HUES64 (cell line): ENCODE data around the gene WWP2.
"Not testable (repeated sequence)": the region's sequence is repeated elsewhere in the genome, so short reads cannot be mapped to it uniquely, and the experiment has no call there.

Source experiments
- H3K27ac ChIP-seq: 2 replicates; pipeline ENCODE4 v1.7.0; 2013; ENCODE audit warnings: low read depth, low read length, inconsistent platforms
- H3K27me3 ChIP-seq: 2 replicates; pipeline ENCODE4 v1.6.1; 2013; ENCODE audit warnings: mild to moderate bottlenecking, low read length; ENCODE audit not compliant: insufficient read depth
- H3K36me3 ChIP-seq: 2 replicates; pipeline ENCODE4 v1.6.1; 2013; ENCODE audit warnings: mild to moderate bottlenecking, low read length; ENCODE audit not compliant: insufficient read depth
- H3K4me1 ChIP-seq: 2 replicates; pipeline ENCODE4 v1.6.1; 2013; ENCODE audit warnings: mild to moderate bottlenecking, low read length, moderate library complexity; ENCODE audit not compliant: insufficient read depth
- H3K4me3 ChIP-seq: 2 replicates; pipeline ENCODE4 v1.5.1; 2013; ENCODE audit warnings: mild to moderate bottlenecking, low read length, moderate library complexity
- H3K9ac ChIP-seq: 2 replicates; pipeline ENCODE4 v1.6.1; 2013; ENCODE audit warnings: mild to moderate bottlenecking, low read depth, low read length
- H3K9me3 ChIP-seq: 2 replicates; pipeline ENCODE4 v1.6.1; 2013; ENCODE audit warnings: low read depth, low read length; ENCODE audit not compliant: insufficient read depth
- WGBS: fragments of 150-250, 120-280 bp; methylation state at CpG from one replicate; pipeline ENCODE4 v1.1.7; 2013; ENCODE audit warnings: missing lambda C conversion rate; 5-methylcytosine and 5-hydroxymethylcytosine counted together

Gene WWP2

DNA sequence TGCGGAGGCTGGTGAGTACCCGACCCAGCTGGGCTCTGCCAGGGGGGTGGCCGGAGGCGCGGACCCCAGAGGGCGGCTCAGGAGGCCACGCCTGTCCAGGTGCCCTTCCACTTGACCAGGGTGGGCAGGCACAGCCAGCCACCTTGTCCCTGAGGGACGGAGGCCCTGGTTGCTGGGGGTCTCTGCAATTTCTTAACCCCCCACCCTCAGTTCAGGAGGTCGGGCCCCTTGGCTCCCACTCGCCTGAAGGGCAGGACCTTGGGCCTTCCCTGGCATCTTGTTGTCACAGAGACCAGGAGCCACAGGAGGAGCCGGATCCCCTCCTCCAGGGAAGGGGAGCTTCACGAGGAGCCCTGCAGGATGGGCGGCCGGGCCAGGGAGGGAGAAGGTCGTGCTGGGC, 190.0 kb downstream of the WWP2 start:
- 96% methylated on average over 4 of the region's 15 CpGs for WGBS
- not testable (repeated sequence) for H3K27me3 ChIP-seq

DNA sequence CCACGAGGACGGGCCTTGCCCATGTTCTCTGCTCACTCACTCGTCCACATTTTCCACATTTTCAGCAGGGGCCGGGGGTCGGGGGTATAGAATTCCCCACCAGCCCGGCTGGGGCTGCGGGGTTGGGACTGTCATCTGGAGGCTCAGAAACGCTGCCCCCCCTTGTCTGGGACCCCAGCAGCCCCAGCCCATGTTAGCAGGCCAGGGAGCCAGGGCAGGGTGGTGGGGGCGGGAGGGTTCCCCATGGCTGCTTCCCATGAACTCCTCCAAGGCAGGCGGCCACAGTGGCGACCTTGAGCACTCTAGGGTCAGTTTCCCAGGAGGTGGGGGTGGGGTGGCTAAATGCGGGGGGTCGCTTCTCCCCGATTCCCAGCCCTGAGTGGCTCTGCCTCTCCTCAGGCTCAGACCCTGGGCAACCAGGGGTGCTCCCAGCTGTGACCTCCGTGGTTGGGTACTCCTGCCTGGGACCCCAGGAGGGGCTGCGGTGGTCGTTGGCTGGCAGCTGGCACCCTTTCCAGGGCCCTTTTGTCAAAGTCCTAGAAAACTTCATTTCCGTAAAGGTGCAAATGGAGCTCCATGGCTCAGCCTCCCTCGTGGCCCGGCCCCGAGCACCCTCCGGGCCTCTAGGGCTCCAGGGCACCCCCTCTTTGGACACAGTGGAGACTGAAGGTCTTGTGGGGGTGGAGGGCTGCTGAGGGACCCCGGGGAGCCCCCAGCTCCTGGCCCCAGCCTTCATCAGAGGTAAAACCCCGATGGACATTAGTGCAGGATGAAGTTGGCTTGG, 190.6 kb downstream of the WWP2 start:
- H3K9me3 ChIP-seq, H3K36me3 ChIP-seq, H3K27me3 ChIP-seq, H3K4me3 ChIP-seq, H3K27ac ChIP-seq, H3K4me1 ChIP-seq, H3K9ac ChIP-seq: not testable (repeated sequence)
- WGBS = 88% methylated on average over 9 of the region's 24 CpGs

More for the DNA sequence above, 190.0 kb downstream of the WWP2 start:
- not testable (repeated sequence) for H3K4me3 ChIP-seq, H3K4me1 ChIP-seq, H3K9ac ChIP-seq, H3K36me3 ChIP-seq, H3K9me3 ChIP-seq, H3K27ac ChIP-seq

DNA sequence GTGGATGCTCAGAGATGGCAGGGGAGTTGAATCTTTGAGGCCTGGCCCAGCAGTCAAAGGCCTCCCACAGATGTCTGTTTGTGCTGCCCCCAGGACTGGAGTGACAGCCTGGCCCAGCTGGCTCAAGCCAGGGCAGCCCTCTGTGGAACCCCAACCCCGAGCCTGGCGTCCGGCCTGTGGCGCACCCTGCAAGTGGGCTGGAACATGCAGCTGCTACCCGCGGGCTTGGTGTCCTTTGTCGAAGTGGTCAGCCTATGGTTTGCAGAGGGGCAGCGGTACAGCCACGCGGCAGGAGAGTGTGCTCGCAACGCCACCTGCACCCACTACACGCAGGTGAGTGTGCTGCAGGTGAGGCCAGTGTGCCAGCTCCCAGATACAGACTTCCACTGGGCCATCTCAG, 192.1 kb downstream of the WWP2 start:
- not testable (repeated sequence) for H3K27me3 ChIP-seq, H3K36me3 ChIP-seq, H3K27ac ChIP-seq, H3K9me3 ChIP-seq, H3K9ac ChIP-seq, H3K4me1 ChIP-seq, H3K4me3 ChIP-seq
- 88% methylated on average over 11 of the region's 13 CpGs for WGBS

DNA sequence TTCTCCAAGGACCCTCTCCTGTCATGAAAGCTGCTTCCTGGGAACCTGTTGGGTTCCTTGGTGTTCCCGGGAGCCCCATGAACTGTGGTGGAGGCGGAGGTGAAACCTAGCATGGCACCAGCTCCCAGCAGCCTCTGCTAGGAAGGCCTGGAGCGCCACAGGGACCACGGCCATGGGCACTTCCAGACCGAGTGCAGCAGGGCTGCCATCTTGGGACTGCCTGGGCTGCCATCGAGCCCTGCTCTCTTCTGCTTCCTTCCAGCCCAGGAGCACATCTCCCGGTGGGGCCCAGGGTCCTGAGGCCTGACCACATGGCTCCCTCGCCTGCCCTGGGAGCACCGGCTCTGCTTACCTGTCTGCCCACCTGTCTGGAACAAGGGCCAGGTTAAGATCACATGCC, 201.2 kb downstream of the WWP2 start:
- not testable (repeated sequence) for H3K4me1 ChIP-seq, H3K27me3 ChIP-seq, H3K36me3 ChIP-seq, H3K4me3 ChIP-seq, H3K9me3 ChIP-seq, H3K9ac ChIP-seq, H3K27ac ChIP-seq
- 100% methylated on average over 1 of the region's 9 CpGs for WGBS

DNA sequence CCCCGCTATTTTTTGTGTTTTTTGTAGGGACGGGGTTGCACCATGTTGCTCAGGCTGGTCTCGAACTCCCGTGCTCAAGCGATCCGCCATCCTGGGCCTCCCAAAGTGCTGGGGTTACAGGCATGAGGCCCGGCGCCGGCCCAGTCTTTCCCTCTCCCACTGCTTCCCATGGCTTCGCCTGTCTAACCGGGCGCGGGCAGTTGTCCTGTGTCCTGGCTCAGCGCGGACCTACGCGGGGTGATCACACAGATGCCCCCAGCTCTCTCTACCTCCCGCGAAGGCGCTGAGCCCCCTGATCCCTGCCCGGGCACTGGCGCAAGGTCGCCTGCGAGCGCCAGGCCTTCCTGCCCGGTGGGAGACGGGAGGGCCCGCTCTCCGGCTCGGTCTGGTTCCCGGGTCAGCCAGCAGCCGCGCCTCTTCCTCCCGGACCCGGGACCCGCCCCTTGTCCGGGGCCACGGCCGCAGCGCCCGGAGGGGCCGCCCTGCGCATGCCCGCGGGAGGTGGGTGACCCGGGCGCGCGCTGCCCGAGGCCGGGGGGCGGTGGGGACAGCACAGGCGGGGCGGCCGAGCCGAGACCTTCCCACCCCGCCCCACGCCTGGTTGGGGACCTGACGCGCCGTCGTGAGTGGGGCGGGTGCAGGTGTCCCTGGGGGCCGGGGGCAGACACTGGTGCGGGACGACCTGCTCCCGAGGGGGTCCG, 203.0 kb downstream of the WWP2 start:
- H3K27ac ChIP-seq, H3K27me3 ChIP-seq, H3K36me3 ChIP-seq, H3K9ac ChIP-seq, H3K9me3 ChIP-seq, H3K4me1 ChIP-seq: not testable (repeated sequence)
- H3K4me3 ChIP-seq = peak overlapping the region; percentile 38
- 1% methylated on average over 13 of the region's 68 CpGs for WGBS

DNA sequence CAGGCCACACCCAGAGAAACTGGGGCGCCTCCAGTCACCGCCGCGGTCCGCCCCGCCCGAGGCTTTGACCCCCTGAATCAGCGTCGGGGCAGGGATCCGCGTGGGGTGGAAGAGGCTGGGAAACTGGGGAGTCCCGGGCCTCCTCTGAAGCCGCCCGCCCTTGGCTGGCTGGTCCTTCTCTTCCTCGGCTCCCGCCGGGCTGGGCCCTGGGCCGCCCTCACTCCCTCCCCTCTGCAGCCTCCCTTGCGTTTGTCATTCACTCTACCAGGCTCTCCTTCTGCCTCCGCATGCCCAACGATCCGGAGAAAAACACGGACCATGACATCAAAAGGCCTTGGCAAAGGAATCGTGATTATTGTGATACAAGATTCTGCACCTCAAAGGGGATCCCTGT, 203.5 kb downstream of the WWP2 start:
- H3K36me3 ChIP-seq, H3K9me3 ChIP-seq, H3K27me3 ChIP-seq, H3K9ac ChIP-seq, H3K27ac ChIP-seq, H3K4me1 ChIP-seq: not testable (repeated sequence)
- H3K4me3 ChIP-seq = peak overlapping the region; percentile 38
- WGBS = no CpG with 5 or more reads among the region's 24 CpGs

DNA sequence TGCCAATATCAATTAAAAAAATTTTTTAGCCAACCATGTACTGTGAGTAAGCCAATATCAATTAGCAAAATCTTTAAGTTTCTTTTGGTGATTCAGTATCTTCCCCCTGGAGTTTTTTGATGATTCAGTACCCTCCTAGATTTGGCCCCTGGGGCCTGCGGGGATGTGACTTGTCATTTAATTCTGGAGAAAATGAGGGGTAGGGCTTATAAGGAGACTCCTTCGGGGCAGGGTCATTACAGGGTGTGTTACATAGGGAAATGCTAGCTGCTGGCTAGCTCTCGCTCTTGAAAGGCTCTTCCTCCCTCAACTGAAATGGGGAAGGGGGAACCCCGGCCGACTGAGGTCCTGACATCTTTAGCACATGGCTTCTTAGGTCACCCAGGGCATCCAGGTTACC, 205.6 kb downstream of the WWP2 start:
- H3K9ac ChIP-seq, H3K27me3 ChIP-seq, H3K4me1 ChIP-seq, H3K27ac ChIP-seq, H3K4me3 ChIP-seq, H3K9me3 ChIP-seq, H3K36me3 ChIP-seq: not testable (repeated sequence)
- whole genome bisulfite sequencing = no CpG with 5 or more reads among the region's 5 CpGs

DNA sequence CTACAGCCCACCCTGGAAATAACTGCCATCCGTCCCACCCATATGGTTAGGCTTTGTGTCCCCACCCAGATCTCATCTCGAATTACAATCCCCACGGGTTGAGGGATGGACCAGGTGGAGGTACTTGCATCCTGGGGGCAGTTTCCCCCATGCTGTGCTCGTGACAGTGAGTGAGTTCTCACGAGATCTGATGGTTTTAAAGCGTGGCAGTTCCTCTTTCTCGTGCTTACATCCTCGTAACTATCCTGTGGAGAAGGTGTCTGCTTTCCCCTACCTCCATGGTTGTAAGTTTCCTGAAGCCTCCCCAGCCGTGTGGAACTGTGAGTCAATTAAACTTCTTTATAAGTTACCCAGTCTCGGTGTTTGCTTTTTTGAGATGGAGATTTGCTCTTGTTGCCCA, 206.0 kb downstream of the WWP2 start:
- H3K27me3 ChIP-seq, H3K4me1 ChIP-seq, H3K4me3 ChIP-seq, H3K9me3 ChIP-seq, H3K36me3 ChIP-seq, H3K27ac ChIP-seq, H3K9ac ChIP-seq: not testable (repeated sequence)
- no CpG with 5 or more reads among the region's 10 CpGs for WGBS

DNA sequence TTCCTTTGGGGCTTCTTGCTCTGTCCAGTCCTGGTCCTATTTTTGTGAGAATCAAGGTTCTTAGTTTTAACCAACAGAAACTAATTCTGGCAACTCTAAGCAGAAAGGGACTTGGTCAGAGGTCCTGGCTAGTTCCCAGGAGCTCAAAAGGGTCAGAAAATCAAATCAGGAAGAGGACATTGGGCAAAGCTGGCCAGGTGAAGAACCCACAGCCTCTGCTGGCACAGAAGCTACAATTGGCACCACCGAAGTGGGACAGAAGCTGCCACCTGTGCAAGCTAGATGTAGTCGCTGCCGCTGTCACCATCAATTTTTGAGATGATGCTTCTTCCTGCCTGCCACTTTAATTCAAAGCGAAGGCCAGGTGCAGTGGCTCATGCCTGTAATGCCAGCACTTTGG, 207.5 kb downstream of the WWP2 start:
- not testable (repeated sequence) for H3K36me3 ChIP-seq, H3K9me3 ChIP-seq, H3K4me3 ChIP-seq, H3K4me1 ChIP-seq, H3K9ac ChIP-seq, H3K27me3 ChIP-seq, H3K27ac ChIP-seq
- WGBS = no CpG with 5 or more reads among the region's 4 CpGs

DNA sequence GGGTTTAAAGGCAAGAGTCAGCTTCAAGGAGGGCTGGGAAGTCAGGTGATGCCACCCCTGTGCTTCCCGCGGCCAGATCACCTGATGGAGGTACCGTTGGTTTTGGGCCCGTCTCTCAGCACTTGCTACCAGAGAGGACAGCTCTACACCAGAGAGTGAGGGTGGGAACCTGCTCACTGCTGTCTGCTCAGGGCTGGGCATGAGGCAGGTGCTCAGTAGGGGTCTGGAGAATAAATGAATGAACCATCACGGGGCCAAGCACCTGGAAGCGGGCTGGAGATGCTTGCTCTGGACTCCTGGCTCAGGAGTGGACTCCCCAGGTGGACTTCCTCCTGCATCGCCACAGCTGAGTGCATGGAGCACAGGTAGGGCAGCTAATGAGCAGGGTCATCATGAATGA, 210.0 kb downstream of the WWP2 start:
- not testable (repeated sequence) for H3K4me1 ChIP-seq, H3K27me3 ChIP-seq, H3K27ac ChIP-seq, H3K36me3 ChIP-seq, H3K9me3 ChIP-seq, H3K4me3 ChIP-seq, H3K9ac ChIP-seq
- no CpG with 5 or more reads among the region's 7 CpGs for WGBS

DNA sequence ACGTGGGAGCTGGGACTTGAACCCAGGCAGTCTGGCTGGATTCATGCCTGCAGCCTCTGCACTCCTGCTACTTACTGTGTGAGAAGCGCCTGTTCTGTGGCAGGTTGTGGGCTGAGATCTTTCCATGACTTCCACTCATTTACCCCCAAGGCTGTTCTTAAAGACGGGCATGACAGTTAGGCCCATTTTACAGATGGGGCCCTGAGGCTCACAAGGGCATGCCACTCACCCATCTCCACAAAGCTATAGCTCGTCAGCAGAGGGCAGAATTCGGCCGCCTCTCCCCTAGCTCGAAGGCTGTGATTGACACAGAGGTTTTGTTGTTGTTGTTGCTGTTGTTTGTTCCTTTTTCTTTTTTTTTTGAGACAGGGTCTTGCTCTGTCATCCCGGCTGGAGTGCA, 210.8 kb downstream of the WWP2 start:
- not testable (repeated sequence) for H3K36me3 ChIP-seq, H3K9ac ChIP-seq, H3K9me3 ChIP-seq, H3K4me3 ChIP-seq, H3K4me1 ChIP-seq, H3K27me3 ChIP-seq, H3K27ac ChIP-seq
- 93% methylated on average over 2 of the region's 8 CpGs for WGBS

DNA sequence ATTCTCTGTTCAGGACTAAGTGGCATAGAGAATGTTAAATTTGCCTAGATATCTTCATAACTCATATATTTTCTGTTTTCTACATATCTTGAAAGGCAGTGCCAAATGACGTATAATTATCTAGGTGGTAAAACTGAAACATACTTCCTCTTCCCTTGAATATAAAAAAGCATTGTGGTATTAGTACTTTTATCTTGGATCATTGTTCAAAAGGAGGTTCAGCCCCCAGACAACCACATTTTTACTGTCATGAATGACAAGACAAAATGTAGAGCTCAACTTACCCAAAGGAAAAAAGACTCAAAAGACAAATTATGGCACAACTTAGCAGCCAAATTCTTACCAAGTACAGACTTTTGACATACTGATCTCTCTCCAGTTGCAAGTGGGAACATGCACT, 223.1 kb downstream of the WWP2 start:
- H3K4me1 ChIP-seq, H3K4me3 ChIP-seq, H3K27me3 ChIP-seq, H3K36me3 ChIP-seq, H3K27ac ChIP-seq, H3K9me3 ChIP-seq, H3K9ac ChIP-seq: not testable (repeated sequence)
- WGBS = no CpG with 5 or more reads among the region's 1 CpG
